Suprapubic skin (tissue), 4 donors: Measurements from ENCODE around the gene MBTPS2.

Experiments
- EP300 ChIP-seq: sonication (generic); formaldehyde crosslinking; IDR thresholded peaks from one replicate; pipeline ENCODE4 v1.6.1; 2017; ENCODE audit warnings: antibody characterized with exemption
- POLR2A ChIP-seq, 2 donors: fragments of 450-650 bp; IDR thresholded peaks; one replicate each; pipeline ENCODE4 v1.6.1; 2017; ENCODE audit warnings: antibody characterized with exemption in 2 of 2, mild to moderate bottlenecking in 2 of 2, moderate library complexity in 2 of 2
- POLR2AphosphoS5 ChIP-seq, 3 donors: sonication (generic); formaldehyde crosslinking; IDR thresholded peaks; one replicate each; pipeline ENCODE4 v1.6.1; 2017; ENCODE audit warnings: antibody characterized with exemption in 3 of 3
- TF ChIP-seq, protein P1 (sequence below), 2 donors: fragments of 200-600 bp in 1 of 2; fragments of 450-650 bp in 1 of 2; sonication (generic) in 1 of 2; IDR thresholded peaks; one replicate each; pipeline ENCODE4 v1.5.1; 2016 to 2019; ENCODE audit warnings: antibody characterized with exemption in 2 of 2, mild to moderate bottlenecking in 1 of 2, moderate library complexity in 1 of 2

DNA sequence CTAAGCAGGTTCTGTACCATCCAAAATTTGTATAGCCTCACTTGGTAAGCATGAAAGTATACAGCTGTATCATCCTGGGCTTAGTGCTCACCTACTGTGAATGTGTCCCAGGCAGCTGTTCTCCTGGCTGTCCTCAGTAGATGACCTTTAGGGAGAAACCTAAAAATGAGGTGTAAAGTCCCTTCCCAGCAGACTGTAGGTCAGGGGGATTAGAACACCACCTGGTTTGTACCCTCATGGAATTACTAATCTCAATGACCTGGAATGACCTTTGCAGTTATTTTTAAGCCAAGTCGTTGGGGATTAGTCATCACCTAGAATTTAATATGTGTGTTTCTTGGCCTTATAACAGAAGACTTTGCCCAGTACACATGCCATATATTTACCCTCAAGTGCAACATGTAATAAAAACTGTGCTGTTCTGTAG is 39.1 kb upstream of the MBTPS2 start:
- no peak for TF ChIP-seq POLR2AphosphoS5 (IDR thresholded peaks at IDR 0.05)
- TF ChIP-seq, protein P1, sequence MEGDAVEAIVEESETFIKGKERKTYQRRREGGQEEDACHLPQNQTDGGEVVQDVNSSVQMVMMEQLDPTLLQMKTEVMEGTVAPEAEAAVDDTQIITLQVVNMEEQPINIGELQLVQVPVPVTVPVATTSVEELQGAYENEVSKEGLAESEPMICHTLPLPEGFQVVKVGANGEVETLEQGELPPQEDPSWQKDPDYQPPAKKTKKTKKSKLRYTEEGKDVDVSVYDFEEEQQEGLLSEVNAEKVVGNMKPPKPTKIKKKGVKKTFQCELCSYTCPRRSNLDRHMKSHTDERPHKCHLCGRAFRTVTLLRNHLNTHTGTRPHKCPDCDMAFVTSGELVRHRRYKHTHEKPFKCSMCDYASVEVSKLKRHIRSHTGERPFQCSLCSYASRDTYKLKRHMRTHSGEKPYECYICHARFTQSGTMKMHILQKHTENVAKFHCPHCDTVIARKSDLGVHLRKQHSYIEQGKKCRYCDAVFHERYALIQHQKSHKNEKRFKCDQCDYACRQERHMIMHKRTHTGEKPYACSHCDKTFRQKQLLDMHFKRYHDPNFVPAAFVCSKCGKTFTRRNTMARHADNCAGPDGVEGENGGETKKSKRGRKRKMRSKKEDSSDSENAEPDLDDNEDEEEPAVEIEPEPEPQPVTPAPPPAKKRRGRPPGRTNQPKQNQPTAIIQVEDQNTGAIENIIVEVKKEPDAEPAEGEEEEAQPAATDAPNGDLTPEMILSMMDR (IDR thresholded peaks at IDR 0.05), result no peak
- TF ChIP-seq POLR2A (IDR thresholded peaks at IDR 0.05), result no peak
- TF ChIP-seq EP300, result no peak
